Panc1 (cell line): Measurements from ENCODE around the gene PREP. TPM values are rescaled to one million over a fixed set of nuclear protein-coding genes. Genes with fewer than 3 reads are reported as not detected.

ENCODE experiments used
- ATAC-seq: fragments of 200-7000 bp; cut with Tn5 transposase; 2 replicates; pipeline ENCODE4 v1.9.1; 2020; ENCODE audit warnings: mild to moderate bottlenecking, moderate library complexity
- BruUV-seq: library from RNA; stranded (reverse); fragments of 400-500 nt; replicated peaks from 2 replicates; lab custom pipeline; 2021; lab: Mats Ljungman, UMichigan
- CTCF ChIA-PET: fragments of 300-600 bp; sonication (Branson Sonifier 250); formaldehyde crosslinking; loops from one replicate; lab custom pipeline; 2022; ENCODE audit warnings: antibody characterized with exemption; lab: Charles Lee
- POLR2A ChIA-PET: fragments of 300-600 bp; sonication (Branson Sonifier 250); formaldehyde crosslinking; loops from one replicate; lab custom pipeline; 2022; ENCODE audit warnings: antibody characterized with exemption; lab: Charles Lee
- DNase-seq: peaks from one replicate; pipeline ENCODE4 v3.0.0-alpha.2; 2010; ENCODE audit warnings: low read depth, low spot score
- H3K27ac ChIP-seq: 2 replicates; pipeline ENCODE4 v1.5.1; 2011; ENCODE audit warnings: mild to moderate bottlenecking, low read length, inconsistent platforms
- H3K27me3 ChIP-seq: fragments of 200-500 bp; sonication (Bioruptor generic); 2 replicates; pipeline ENCODE4 v1.6.0; 2014; ENCODE audit warnings: low read length, inconsistent platforms; ENCODE audit not compliant: control insufficient read depth, insufficient read depth
- H3K36me3 ChIP-seq: fragments of 200-500 bp; sonication (Bioruptor generic); 2 replicates; pipeline ENCODE4 v1.5.1; 2014; ENCODE audit warnings: inconsistent platforms, mild to moderate bottlenecking, low read length, moderate library complexity; ENCODE audit not compliant: control insufficient read depth, insufficient read depth
- H3K4me1 ChIP-seq: 2 replicates; pipeline ENCODE4 v1.5.1; 2011; ENCODE audit warnings: inconsistent platforms, mild to moderate bottlenecking, low read length, moderate library complexity; ENCODE audit not compliant: control insufficient read depth, insufficient read depth
- H3K4me3 ChIP-seq, 2 experiments: 2 replicates each; pipeline ENCODE4 v1.5.1; 2011 to 2012; ENCODE audit warnings: low read depth in 2 of 2, low read length in 2 of 2, mild to moderate bottlenecking in 2 of 2, inconsistent platforms in 1 of 2, moderate library complexity in 1 of 2
- H3K9me3 ChIP-seq: fragments of 200-500 bp; sonication (Bioruptor generic); 2 replicates; pipeline ENCODE4 v1.5.1; 2014; ENCODE audit warnings: low read depth, mild to moderate bottlenecking, inconsistent platforms, low read length, moderate library complexity; ENCODE audit not compliant: control insufficient read depth, insufficient read depth
- CTCF ChIP-seq: fragments of 450-650 bp; IDR thresholded peaks from 2 replicates; pipeline ENCODE4 v1.5.1; 2017; ENCODE audit warnings: mild to moderate bottlenecking
- POLR2AphosphoS5 ChIP-seq: IDR thresholded peaks from 2 replicates; pipeline ENCODE4 v1.6.1; 2012; ENCODE audit warnings: mild to moderate bottlenecking, low read depth, low read length, moderate library complexity
- REST ChIP-seq, 2 experiments: IDR thresholded peaks; 2 replicates each; pipeline ENCODE4 v1.6.1; 2011 to 2012; ENCODE audit warnings: low read depth in 2 of 2, control low read depth in 1 of 2, low read length in 1 of 2, mild to moderate bottlenecking in 1 of 2, moderate library complexity in 1 of 2; ENCODE audit not compliant: insufficient read depth in 1 of 2
- SIN3A ChIP-seq: IDR thresholded peaks from 2 replicates; pipeline ENCODE4 v1.6.1; 2012; ENCODE audit warnings: low read depth, mild to moderate bottlenecking, low read length, moderate library complexity, borderline replicate concordance; ENCODE audit not compliant: insufficient read depth
- TCF7L2 ChIP-seq: IDR thresholded peaks from 2 replicates; pipeline ENCODE4 v1.6.1; 2011; ENCODE audit warnings: mild to moderate bottlenecking, low read depth, low read length, inconsistent platforms
- in situ Hi-C: cut with HindIII; loops from 2 replicates; pipeline ENCODE4 v1.10.0; 2016; ENCODE audit warnings: low sequenced_read_pairs, low pct_unique_long_range_greater_than_20kb
- intact Hi-C: fragments of 100-400 bp; cut with micrococcal nuclease; formaldehyde crosslinking; loops from one replicate; pipeline ENCODE4 v1.10.0; 2022; ENCODE audit not compliant: unreplicated experiment
- total RNA-seq: library from RNA; stranded (reverse); gene quantifications from one replicate; pipeline ENCODE4 v1.2.1, GENCODE V29; 2021; ENCODE audit not compliant: unreplicated experiment

The PREP gene
- total RNA-seq, 1 experiment from 2014 or later = 50.4 TPM

GRCh38 chr6:105326216-105326615, 76.7 kb downstream of the PREP start:
- intact Hi-C loops (no loop called here), in situ Hi-C loops (no loop called here)
- DNase-seq = no peak
- TF ChIP-seq SIN3A (no peak), POLR2AphosphoS5 (no peak), REST (IDR thresholded peaks at IDR 0.05; ENCODE audit: insufficient read depth in 1 of 2, low read depth in 2 of 2, low read length in 1 of 2) (no peak), TCF7L2 (no peak), CTCF (no peak)
- Histone ChIP-seq H3K4me1 (peaks cover 2% of the 10 kb centered on the region; the same call in 1 of the 2 replicates), H3K4me3 (no peak overlapping the region), H3K9me3 (no peaks in the 10 kb centered on the region), H3K36me3 (peaks cover 4% of the 10 kb centered on the region), H3K27me3 (no peaks in the 10 kb centered on the region), H3K27ac (no peak overlapping the region)
- ChIA-PET CTCF (no interaction called here), POLR2A (no interaction called here)
- no peak for ATAC-seq
- BruUV-seq = no TSS peak

GRCh38 chr6:105324386-105324950, 78.4 kb downstream of the PREP start:
- in situ Hi-C loops (no loop called here), intact Hi-C loops (no loop called here)
- Histone ChIP-seq H3K4me3 (no peak overlapping the region), H3K36me3 (peaks cover 4% of the 10 kb centered on the region), H3K9me3 (no peaks in the 10 kb centered on the region), H3K27ac (no peak overlapping the region), H3K4me1 (peaks cover 2% of the 10 kb centered on the region; the same call in 1 of the 2 replicates), H3K27me3 (no peaks in the 10 kb centered on the region)
- ChIA-PET POLR2A (no interaction called here), CTCF (no interaction called here)
- ATAC-seq (no peak), DNase-seq (no peak)
- no TSS peak for BruUV-seq
- TF ChIP-seq CTCF (no peak), TCF7L2 (no peak), SIN3A (no peak), REST (IDR thresholded peaks at IDR 0.05; ENCODE audit: insufficient read depth in 1 of 2, low read depth in 2 of 2, low read length in 1 of 2) (no peak), POLR2AphosphoS5 (no peak)
